Skeletal muscle satellite cell (primary cell): ENCODE results near the gene WDR18.

Experiments used
- H3K27me3 ChIP-seq: 2 replicates; pipeline ENCODE4 v1.7.0; 2013; ENCODE audit warnings: low read length; ENCODE audit not compliant: control insufficient read depth, insufficient read depth
- H3K36me3 ChIP-seq: 2 replicates; pipeline ENCODE4 v1.7.0; 2013; ENCODE audit warnings: mild to moderate bottlenecking, control low read depth, low read length; ENCODE audit not compliant: insufficient read depth
- H3K4me1 ChIP-seq: 2 replicates; pipeline ENCODE4 v1.7.0; 2013; ENCODE audit warnings: low read length; ENCODE audit not compliant: control insufficient read depth, insufficient read depth
- H3K4me2 ChIP-seq: 2 replicates; pipeline ENCODE4 v1.7.0; 2013; ENCODE audit warnings: mild to moderate bottlenecking, low read length
- H3K4me3 ChIP-seq: 2 replicates; pipeline ENCODE4 v1.7.0; 2013; ENCODE audit warnings: low read length
- H3K9ac ChIP-seq: 2 replicates; pipeline ENCODE4 v1.7.0; 2013; ENCODE audit warnings: mild to moderate bottlenecking, low read depth, low read length, moderate library complexity
- H3K9me3 ChIP-seq: replicated peaks from 2 replicates; pipeline ENCODE4 v1.7.0; 2013; ENCODE audit warnings: mild to moderate bottlenecking, control low read depth, low read length

Gene WDR18

DNA sequence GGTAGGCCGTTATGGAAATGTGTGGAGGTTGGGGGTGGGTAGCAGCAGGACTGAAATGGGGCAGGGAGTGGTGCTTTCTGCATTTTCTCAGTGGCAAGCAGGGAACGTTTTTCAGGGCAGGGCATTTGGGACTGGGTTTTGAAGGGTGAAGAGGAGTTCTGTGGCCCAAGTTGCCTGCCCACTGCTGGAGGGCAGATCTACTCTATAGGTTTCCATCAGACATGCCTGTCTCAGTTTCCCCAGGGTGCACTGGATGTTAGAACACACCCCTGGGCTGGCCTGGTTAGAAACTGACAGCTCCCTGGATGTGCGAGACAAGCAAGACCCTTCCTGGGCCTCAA lies 15.2 kb downstream of the WDR18 start:
- Histone ChIP-seq H3K9me3 (no peaks in the 10 kb centered on the region), H3K4me3 (no peak overlapping the region), H3K36me3 (no peaks in the 10 kb centered on the region), H3K4me2 (no peak overlapping the region), H3K4me1 (peaks cover 17% of the 10 kb centered on the region), H3K9ac (no peak overlapping the region), H3K27me3 (peaks cover 59% of the 10 kb centered on the region)

DNA sequence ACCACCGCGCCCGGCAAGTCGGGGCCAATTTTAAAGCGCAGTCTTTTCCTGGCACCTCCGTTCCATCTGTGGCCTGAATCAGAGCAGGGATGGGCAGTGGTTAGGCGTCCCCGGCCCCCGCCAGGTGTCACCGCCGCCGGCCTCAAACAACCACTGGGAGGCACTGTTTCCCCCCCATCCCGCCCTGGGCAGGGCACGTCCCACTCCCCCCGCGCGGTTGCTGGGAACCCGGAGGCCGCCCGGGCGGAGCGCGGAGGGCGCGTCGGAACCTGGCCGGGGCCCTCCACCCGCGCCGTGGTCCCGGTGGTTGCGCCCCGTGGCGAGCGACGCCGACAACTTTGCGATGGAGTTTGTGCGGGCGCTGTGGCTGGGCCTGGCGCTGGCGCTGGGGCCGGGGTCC lies 15.9 kb downstream of the WDR18 start, which contains the start of gene GRIN3B:
Gene GRIN3B (plus strand): TSS at position 325 of the 400 bp plus-strand sequence. CDS start 19 bp downstream, at position 344.
- no peak within 1 kb of the TSS for H3K9ac ChIP-seq
- peak within 1 kb of the TSS; percentile 44 for H3K4me2 ChIP-seq
- no peaks in the 10 kb centered on the region for H3K9me3 ChIP-seq
- no peaks in the 10 kb centered on the region for H3K36me3 ChIP-seq
- peak within 1 kb of the TSS; percentile 52 for H3K4me3 ChIP-seq
- H3K4me1 ChIP-seq = peaks cover 16% of the 10 kb centered on the region
- peaks cover 59% of the 10 kb centered on the region for H3K27me3 ChIP-seq

DNA sequence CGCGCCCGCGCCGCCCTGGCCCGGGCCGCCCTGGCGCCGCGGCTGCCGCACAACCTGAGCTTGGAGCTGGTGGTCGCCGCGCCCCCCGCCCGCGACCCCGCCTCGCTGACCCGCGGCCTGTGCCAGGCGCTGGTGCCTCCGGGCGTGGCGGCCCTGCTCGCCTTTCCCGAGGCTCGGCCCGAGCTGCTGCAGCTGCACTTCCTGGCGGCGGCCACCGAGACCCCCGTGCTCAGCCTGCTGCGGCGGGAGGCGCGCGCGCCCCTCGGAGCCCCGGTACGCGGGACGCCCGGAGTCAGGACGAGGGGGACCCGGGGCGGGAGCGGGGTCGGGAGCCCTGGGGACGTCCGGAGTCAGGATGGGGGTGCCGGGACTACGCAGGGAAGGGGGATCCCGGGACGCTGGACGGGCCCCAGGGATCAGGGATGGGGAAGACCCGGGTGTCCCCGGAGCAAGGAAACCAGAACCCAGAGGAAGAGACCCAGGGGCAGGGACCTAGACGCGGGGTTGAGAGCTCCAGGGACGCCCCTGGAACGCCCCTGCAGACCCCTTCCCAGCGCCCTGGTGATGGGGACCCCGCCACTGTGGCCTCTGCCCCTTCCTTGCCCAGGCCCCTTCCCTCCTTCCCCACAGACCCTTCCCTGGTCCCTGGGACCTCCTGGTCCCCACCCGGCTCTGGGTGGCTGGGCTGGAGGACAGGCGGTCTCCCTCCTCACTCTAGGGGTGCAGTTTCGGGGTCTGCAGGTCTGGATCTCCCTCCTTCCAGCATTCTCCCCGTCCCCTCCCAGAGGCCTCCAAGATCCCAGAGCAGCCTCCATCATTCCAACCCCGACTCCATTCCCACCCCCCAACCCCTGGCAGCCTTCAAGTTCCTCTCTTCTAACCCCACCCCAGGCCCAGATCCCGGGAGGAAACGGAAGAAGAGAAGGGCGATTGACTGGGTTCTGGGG lies 16.7 kb downstream of the WDR18 start:
- Histone ChIP-seq H3K4me1 (peaks cover 8% of the 10 kb centered on the region), H3K9ac (no peak overlapping the region)

DNA sequence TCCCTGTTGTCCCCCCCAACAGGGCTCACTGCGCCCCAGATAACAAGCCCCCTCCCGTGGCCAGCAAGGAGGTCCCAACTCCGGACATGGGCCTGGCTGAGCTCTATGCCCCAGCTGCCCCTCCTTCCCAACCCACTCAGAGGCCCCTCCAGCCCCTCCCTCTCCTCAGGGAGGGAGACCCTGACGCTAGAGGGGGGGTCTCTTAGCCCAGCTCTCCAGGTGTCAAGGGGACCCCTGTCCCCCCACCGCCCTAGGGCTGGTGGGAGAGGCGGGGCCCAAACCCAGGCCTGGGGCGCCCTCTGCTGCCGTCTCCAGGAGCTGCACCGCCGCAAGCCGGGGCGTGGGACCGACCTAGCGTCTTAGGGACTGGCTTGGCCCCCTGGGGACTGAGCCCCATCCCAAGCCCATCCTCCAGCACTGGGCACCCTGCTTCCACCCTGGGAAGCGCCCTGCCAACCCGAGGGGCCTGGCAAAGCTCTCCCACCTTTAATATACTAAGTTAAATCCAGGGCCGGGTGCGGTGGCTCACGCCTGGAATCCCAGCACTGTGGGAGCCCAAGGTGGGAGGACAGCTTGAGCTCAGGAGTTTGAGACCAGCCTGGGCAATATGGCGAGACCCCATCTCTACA lies 17.5 kb downstream of the WDR18 start:
- H3K4me3 ChIP-seq = no peak overlapping the region
- H3K27me3 ChIP-seq = peaks cover 44% of the 10 kb centered on the region
- H3K9ac ChIP-seq = no peak overlapping the region
- H3K36me3 ChIP-seq = no peaks in the 10 kb centered on the region
- no peaks in the 10 kb centered on the region for H3K9me3 ChIP-seq
- H3K4me2 ChIP-seq = no peak overlapping the region
- H3K4me1 ChIP-seq = peaks cover under 1% of the 10 kb centered on the region

More for the DNA sequence above, 16.7 kb downstream of the WDR18 start:
- Histone ChIP-seq H3K9me3 (no peaks in the 10 kb centered on the region), H3K36me3 (no peaks in the 10 kb centered on the region), H3K27me3 (peaks cover 52% of the 10 kb centered on the region), H3K4me2 (peak overlapping the region; percentile 44), H3K4me3 (no peak overlapping the region)

DNA sequence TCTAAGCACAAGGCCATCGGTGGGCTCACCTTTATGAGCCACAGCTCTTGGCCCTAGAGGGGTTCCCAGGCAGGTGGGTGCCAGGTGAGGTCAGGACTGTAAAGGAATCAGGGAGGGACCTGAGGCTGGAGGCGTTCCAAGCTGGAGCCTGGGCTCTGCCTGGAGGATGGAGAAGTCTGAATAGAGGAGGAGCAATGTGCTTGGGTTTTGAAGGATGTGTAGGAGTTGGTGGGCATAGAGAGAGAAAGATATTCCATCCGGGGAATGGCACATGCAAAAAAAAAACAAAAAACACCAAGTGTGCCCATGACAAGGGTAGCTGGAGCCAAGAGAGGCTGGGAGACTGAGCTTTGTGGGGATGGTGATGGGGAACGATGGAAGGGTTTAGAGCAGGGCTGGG lies 18.5 kb downstream of the WDR18 start:
- H3K27me3 ChIP-seq = peaks cover 35% of the 10 kb centered on the region
- no peak overlapping the region for H3K4me3 ChIP-seq

DNA sequence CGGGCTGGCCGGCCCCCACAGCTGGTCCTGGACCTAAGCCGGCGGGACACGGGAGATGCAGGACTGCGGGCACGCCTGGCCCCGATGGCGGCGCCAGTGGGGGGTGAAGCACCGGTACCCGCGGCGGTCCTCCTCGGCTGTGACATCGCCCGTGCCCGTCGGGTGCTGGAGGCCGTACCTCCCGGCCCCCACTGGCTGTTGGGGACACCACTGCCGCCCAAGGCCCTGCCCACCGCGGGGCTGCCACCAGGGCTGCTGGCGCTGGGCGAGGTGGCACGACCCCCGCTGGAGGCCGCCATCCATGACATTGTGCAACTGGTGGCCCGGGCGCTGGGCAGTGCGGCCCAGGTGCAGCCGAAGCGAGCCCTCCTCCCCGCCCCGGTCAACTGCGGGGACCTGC lies 19.1 kb downstream of the WDR18 start:
- Histone ChIP-seq H3K9me3 (no peaks in the 10 kb centered on the region), H3K4me2 (no peak overlapping the region), H3K9ac (no peak overlapping the region), H3K36me3 (no peaks in the 10 kb centered on the region), H3K4me3 (no peak overlapping the region), H3K4me1 (no peaks in the 10 kb centered on the region), H3K27me3 (peaks cover 28% of the 10 kb centered on the region)

More for the DNA sequence above, 18.5 kb downstream of the WDR18 start:
- Histone ChIP-seq H3K9me3 (no peaks in the 10 kb centered on the region), H3K36me3 (no peaks in the 10 kb centered on the region), H3K4me2 (no peak overlapping the region), H3K4me1 (no peaks in the 10 kb centered on the region), H3K9ac (no peak overlapping the region)

DNA sequence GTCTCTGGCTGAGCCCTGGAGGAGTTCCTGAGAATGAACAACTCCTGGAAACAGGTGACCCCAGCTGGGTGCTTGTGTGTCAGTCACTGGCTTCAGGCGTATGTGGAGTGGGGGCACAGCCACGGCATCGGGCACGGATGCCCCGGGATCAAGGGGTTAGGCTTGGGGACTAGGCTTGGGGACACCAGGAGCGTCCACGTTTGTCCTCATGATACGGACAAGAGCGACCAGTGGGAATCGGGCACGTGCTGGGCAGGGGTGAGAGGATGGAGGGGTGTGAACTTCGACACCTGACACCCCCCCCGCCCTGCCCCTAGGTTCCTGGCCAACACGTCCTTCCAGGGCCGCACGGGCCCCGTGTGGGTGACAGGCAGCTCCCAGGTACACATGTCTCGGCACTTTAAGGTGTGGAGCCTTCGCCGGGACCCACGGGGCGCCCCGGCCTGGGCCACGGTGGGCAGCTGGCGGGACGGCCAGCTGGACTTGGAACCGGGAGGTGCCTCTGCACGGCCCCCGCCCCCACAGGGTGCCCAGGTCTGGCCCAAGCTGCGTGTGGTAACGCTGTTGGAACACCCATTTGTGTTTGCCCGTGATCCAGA lies 20.2 kb downstream of the WDR18 start:
- H3K36me3 ChIP-seq = peaks cover 8% of the 10 kb centered on the region
- peaks cover 18% of the 10 kb centered on the region for H3K27me3 ChIP-seq
- H3K9ac ChIP-seq = no peak overlapping the region
- H3K4me1 ChIP-seq = no peaks in the 10 kb centered on the region
- no peaks in the 10 kb centered on the region for H3K9me3 ChIP-seq
- no peak overlapping the region for H3K4me3 ChIP-seq
- H3K4me2 ChIP-seq = no peak overlapping the region

DNA sequence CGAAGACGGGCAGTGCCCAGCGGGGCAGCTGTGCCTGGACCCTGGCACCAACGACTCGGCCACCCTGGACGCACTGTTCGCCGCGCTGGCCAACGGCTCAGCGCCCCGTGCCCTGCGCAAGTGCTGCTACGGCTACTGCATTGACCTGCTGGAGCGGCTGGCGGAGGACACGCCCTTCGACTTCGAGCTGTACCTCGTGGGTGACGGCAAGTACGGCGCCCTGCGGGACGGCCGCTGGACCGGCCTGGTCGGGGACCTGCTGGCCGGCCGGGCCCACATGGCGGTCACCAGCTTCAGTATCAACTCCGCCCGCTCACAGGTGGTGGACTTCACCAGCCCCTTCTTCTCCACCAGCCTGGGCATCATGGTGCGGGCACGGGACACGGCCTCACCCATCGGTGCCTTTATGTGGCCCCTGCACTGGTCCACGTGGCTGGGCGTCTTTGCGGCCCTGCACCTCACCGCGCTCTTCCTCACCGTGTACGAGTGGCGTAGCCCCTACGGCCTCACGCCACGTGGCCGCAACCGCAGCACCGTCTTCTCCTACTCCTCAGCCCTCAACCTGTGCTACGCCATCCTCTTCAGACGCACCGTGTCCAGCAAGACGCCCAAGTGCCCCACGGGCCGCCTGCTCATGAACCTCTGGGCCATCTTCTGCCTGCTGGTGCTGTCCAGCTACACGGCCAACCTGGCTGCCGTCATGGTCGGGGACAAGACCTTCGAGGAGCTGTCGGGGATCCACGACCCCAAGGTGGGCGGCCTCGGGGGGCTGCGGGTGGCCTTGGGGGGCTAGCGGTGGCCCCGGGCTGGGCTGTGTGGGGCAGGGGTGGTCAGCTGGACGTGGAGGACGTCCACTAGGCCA lies 20.9 kb downstream of the WDR18 start:
- Histone ChIP-seq H3K27me3 (peaks cover 15% of the 10 kb centered on the region), H3K9me3 (no peaks in the 10 kb centered on the region), H3K4me1 (no peaks in the 10 kb centered on the region), H3K4me3 (no peak overlapping the region), H3K9ac (no peak overlapping the region), H3K4me2 (no peak overlapping the region), H3K36me3 (peaks cover 15% of the 10 kb centered on the region)

DNA sequence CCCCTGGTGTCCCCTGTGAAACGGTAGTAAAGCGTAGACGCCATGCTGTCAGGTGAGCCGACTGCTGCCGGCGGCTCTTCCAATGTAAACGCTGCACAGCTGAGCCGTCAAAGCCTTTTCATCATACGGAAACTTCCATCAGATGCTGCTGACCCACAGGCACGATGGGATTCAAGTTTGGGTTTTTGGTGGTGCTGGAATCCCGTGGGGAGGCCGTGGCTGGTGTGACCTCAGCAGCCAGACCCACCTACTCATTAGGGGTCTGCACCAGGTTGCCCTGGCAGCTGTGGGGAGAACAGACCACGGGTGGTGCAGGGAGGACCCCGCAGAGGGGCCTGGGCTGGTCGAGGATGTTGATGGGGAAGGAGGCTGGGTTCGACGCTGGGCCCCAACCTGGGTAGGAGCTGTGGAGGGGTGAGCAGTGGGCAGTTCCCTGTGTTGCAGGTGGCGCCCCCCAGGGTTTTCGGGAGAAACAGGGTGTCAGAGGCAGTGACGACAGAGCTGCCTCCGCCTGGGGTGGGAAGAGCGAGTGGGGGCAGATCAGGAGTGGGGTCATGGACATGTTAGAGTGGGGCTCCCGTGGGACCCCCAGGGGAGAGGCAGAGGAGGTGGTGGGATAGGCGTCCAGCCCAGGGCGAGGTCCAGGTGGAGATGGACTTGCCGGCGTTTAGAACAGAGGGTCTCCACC lies 22.7 kb downstream of the WDR18 start:
- Histone ChIP-seq H3K9me3 (no peaks in the 10 kb centered on the region), H3K4me1 (no peaks in the 10 kb centered on the region), H3K4me2 (no peak overlapping the region), H3K36me3 (peaks cover 17% of the 10 kb centered on the region), H3K9ac (no peak overlapping the region), H3K27me3 (peaks cover 8% of the 10 kb centered on the region), H3K4me3 (no peak overlapping the region)

DNA sequence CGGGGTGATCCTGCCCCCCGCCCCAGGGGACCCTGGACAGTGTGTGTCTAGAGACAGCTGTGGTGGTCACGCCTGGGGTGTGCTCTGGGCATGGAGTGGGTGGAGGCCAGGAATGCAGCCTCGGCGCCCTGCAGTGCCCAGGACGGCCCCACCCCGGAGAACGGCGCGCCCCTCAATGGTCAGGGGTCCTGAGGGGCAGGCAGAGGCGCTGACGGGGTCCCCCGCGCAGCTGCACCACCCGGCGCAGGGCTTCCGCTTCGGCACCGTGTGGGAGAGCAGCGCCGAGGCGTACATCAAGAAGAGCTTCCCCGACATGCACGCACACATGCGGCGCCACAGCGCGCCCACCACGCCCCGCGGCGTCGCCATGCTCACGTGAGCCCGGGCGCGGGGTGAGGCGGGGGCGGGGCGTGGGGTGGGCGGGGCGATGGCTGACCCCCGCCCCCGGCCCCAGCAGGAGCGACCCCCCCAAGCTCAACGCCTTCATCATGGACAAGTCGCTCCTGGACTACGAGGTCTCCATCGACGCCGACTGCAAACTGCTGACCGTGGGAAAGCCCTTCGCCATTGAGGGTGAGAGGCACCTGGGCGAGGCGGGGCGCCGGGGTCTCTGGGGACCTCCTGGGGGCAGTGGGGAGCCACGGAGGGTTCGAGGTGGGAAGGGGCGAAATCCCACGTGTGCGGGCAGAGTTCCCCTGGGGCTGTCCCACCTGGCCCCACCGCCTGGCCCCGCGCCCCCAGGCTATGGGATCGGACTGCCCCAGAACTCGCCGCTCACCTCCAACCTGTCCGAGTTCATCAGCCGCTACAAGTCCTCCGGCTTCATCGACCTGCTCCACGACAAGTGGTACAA lies 23.5 kb downstream of the WDR18 start:
- Histone ChIP-seq H3K36me3 (peaks cover 19% of the 10 kb centered on the region), H3K27me3 (peaks cover 5% of the 10 kb centered on the region), H3K9ac (no peak overlapping the region), H3K4me2 (no peak overlapping the region), H3K9me3 (no peaks in the 10 kb centered on the region), H3K4me3 (no peak overlapping the region), H3K4me1 (no peaks in the 10 kb centered on the region)
